ENCODE data around the gene HIVEP3.

The HIVEP3 gene

DNA sequence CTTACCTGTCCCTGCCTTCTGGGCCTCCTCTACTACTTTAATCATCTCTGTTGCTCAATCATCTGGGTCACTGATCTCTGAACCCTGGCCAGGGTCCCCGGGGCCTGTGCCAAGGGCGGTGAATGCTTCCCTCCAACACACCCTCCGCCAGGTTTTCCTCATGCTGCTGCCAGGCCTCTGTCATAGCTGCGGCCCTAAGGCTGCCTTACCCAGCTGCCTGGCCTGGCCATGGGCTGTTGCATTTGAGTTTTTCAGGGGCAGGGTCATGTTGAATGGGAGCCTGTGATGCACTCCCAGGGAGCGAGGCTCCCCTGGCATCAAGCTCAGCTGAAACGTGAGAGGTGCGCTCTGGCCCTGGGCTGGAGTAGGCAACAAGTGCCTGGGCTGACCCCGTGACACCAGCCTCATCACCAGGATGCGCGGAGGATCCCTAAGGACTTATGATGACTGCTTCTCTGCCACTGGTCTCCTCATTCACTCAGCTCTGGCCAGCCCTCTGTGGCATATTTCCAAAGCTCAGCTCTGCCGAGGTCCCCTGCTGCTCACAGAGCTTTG is 441.8 kb downstream of the HIVEP3 start:
- DNase-seq: peak; percentile 60

DNA sequence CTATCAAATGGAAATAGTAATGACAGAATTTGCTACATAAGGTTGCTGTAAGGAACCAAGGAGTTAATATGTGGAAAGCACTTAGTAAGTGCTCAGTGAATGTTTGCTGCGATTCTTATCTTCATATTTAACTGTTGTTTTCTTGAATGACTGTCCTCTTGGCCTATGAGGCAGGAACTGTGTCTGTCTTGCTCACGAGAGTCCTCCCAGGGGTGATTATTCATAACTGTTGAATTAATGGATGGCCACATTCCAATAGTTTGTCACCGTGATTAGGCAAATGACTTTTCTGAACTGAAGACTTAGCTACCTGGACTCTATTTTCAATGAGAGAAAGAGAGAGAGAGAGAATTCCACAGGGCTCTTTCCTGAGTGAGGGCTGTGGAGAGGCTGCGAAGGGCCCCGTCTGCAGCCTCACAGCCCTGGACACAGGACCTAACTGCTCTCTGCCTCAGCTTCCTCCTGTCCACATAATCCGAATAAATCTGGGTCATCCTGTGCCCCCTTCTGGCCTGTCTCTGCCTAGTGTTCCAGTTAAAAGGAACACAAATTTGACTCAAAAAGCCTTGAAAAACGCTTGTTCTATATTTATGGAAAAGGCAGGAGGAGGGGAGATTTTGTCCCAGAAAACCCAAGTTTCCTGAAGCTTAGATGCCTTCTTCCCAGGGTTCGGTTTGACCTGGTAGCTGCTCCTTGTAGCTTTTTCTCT is 442.7 kb downstream of the HIVEP3 start:
- peak; percentile 70 for DNase-seq

DNA sequence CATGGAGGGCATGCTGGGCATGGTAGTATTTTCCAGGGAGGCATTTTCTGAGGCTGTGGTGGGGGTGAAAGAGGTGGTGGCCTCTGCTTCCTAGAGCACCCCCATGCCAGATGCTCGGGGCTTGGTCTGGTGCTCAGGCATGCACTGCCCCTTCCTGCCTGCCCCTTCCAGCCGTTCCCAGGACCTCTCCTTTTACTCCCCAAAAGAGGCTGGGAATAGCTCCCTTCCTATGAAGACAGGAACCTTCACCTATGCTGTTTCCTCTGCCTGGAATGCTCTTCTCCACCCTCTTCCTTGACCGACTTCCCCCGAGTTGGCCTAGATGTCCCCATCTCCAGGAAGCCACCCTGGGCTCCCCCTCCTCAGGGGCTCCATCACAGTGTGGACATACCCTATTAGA is 443.4 kb downstream of the HIVEP3 start:
- DNase-seq: no peak

DNA sequence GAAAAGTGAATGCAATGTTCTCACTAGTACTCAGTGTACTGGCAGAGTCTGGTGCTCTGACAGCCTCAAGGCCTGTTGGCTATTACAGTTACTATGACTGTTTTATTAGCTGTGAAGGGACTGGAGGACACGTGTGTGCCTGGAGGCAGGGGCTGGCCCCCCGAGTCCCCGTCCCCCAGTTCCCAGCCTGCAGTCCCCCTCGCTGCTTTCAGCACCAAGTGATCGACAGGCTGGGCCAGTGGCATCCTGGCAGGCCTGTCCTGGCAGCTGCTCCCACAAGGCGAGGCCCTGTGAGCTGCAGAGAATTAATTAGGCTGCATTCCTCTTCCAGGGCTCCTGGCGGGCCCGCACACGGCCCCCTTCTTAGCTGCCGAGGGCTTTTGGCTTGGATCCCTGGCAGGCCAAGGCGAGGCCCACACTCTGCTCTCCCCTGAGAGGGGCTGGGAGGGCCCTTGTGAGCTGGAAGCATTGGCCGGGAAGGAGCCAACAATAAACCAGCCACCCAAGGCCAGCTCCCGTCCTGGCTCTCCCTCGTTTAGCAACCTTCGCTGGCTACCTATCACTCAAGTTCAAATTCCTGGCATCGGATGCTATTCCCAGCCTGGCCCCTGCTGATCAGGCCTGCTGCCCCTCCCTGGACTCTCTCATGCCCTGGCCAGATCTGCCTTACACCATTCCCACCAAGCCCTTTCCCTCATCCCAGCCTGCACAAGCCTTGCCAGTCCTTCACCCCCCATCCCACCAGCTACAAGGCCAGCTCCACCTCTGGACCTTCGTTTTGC is 444.0 kb downstream of the HIVEP3 start:
- DNase-seq: no peak

DNA sequence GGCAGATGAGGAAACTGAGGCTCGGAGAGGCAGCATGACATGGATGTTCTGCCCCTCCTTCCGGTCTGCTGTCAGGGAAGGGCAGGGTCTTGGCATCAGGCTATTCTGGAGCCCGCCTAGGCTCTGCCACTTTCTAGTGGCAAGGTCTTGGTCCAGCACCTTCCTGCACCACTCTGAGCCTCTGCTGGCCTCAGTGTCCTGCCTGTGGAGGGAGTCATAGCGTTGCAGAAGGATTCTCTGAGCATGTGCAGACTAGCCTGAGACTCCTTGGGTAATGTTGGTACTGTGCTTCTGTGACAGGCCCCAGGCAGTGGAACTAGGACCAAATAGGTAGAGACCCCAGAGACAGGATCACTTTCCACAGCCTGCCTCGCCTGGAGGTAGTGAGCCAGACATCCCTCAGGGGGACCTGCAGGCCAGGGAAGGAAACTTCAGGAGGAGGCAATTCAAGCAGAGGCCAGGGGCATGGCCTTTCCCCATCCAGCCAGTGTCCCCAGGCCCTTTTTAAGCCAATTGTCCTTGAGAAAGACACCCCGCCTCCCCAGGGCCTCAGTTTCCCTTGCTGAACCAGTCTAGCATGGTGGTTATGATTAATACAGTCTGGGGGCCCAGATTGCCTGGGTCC is 444.9 kb downstream of the HIVEP3 start:
- DNase-seq: no peak

DNA sequence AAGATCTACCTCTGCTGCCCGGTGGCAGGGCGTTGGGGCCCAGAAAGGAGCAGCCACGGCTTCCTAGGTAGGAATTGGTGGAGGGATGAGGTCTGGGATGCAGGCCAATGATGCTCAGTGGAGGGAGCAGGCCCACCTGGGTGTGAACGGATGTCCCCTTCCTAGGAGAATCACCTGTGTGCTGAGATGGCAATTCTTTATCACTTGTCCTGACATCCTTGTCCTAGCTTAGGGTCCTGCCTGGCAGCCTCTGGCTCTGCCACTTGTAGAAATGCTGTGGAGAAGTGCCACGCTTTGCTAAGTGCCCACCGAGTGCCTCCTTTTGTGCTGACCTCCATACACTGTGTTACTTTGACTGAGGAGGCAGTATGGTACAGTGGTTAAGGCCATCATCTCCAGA is 447.1 kb downstream of the HIVEP3 start:
- DNase-seq: no peak

DNA sequence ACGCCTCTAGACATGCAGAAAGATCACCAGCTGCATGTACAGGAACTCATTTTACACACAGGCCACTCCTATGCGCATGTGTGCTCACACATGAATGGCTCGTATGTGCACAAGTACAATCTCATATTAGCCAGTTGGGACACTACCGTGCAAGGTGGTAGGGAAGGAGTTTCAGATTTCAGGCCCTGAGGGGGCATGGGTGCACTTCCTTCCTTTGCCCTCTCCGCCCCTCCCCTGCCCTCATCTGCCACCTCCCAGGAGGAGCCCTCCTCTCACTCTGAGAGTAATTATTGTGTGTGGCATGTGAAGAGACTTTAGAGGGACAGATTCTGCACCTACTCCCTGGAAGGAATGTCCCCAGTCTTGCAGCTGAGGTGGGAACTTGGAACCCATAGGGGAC is 449.0 kb downstream of the HIVEP3 start:
- no peak for DNase-seq

DNA sequence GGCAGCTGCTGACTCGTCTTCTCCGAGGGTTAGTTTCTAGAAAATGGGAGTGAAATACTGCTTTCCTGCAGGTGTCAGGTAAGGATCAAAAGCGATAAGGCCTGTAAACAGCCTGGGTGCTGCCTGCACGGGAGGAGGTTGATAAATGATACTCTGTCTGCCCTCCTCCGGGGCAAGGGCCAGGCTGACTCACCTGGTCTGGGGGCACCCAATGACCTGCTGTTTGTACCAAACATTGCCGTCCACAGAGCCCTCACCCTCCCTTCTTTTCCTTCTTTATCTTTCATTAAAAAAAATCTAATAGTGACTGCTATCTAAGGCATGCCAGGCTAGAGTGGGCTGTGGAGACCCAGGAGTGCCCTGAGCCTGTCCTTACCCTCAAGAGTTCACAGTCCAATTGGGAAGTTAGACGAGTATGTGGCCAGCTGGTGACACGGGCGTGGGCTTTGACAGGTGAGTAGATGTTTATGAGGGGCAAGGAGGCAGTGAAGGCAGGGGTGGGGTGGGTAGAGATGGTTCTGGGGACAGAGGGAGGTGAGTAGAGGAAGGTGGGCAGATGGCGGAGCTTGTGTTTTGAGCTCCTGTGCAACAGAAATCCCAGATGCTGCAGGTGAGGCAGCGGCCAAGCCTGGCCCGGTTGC is 450.5 kb downstream of the HIVEP3 start:
- no peak for DNase-seq

DNA sequence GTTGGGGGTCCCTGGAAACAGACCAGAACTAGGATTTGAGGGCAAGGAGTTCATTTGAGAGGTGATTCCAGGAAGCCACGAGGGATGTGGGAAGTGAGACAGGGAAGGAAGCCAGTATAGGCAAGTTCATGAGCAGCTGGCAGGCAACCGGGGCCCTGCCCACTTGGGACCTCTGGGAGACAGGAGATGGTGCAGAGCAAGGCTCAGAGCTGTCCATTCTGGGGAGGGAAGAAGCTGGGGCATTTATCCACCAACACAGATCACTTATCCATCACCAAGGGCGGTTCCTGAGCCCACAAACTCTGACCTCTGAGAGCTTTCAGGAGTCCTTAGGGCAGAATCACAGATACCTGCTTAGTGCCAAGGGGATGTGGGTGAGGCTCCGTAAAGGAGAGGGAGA is 451.0 kb downstream of the HIVEP3 start:
- no peak for DNase-seq

DNA sequence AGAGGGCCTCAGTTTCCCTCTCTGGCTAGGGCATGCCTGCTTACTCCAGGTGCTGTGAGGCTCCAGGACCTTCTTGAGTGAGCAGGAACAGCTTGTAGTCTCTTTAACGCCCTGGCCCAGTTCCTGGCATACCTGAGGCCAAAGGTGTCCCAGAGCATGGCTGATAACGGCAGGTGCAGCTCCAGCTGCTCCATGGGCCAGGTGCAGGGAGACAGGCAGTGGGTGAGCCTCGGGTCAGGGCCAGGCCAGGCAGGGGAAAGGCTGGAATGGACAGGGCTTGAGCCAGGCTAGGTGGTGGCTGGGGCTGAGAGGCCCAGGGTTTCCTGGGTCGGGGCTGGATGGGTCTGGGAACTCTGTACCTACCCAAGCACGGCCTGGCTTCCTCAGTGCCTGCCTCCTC is 452.6 kb downstream of the HIVEP3 start:
- no peak for DNase-seq

DNA sequence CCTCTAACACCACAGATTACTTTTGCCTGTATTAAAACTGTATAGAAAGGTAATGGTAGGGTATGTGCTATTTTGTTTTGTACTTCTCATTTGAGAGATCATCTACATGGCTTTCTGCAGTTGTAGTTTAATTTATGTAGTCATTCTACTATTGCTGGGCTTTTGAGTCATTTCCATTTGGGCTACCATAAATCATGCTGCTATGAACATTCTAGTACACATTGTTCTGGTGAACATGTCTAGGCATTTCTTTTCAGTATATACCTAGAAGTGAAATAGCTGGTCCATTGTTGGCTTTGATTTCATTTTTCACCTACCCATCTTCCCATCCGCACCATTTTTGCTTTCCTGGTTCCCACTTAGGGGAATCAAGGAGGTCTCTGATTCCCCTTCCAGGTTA is 453.0 kb downstream of the HIVEP3 start:
- no peak for DNase-seq

DNA sequence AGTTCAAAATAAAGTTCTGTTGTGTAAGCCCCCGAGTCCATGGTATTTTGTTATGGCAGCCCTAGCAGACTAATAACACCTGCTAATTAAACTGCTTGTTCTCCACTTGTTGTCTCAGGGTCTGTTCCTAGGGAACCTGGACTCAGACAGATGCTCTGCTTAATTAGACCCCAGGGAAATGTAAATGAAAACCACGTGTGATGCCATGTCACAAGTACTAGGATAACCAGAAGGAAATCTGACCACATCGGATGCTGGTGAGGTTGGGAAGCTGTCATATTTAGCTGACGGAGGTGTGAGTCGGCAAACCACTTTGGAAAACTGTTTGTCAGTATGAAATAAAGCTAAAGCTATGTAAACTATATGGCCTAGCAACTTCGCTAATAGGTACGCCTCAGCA is 453.8 kb downstream of the HIVEP3 start:
- DNase-seq: no peak

DNA sequence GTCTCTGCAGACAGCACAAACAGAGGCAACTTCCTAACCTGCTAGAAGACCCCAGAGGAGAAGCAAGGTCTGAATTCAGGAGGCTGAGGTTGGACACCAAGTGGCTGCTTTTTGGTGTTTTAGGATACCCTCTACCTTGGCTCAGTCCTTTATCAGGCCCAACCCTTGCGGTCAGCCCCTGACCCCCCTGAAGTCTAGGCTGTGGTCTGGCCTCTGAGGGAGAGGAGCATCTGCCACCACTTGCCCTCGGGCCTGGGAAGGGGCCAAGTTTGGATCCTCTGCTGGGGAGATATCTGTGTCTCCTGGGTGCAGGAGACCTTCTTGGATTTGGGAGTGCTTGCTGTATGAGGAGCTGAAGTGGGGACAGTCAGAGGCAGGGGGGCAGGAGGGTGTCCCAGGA is 455.2 kb downstream of the HIVEP3 start:
- DNase-seq: no peak

DNA sequence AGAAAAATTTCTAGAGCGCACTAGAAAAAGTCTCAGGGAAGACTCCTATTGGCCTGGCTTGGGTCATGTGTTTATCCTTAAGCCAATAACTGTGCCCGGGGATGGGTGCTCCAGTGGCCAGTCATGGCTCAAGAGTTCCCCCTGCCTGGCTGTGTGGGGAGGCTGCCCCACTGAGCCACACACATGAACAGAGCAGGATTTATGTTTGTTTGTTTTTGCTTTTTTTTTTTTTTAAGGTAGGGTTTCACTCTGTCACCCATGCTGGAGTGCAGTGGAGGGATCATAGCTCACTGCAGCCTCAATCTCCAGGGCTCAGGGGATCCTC is 456.1 kb downstream of the HIVEP3 start:
- no peak for DNase-seq

DNA sequence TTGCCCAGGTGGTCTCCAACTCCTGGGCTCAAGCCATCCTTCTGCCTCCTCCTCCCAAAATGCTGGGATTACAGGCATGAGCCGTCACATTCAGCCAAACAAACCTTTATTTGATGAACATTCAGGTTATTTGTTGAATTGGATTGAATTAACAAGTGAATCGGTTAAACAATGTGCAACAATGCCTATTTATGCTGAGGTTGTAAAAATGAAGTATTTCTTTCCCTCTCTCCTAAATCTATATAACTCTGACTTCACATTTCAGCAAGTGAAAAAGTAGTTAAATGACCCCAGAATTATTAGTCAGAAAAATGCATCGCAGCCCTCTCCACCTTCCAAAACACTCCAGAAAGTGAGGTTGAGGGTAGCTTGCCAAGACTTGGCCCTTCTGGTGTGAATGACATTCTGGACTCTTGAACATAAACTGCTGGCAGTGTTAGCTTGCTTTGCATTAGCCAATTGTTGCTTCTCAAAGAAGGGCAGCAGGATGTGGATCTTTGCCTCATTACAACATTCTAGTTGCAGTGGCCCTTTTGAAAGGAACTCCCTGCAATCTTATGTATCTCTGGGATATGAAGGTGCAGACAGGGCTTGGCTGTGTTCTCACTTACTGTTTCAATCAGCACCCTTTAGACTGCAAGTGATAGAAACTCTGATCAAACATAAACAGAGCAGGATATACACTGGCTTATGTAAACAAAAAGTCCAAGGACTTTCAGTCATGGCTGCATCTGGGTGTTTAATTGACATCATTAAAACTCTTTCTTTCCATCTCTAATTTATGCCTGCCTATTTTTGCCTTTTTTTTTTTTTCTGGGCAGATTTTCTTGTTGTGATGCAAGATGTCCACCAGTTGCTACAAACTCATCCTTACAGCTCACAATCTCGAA is 456.7 kb downstream of the HIVEP3 start:
- DNase-seq: no peak

DNA sequence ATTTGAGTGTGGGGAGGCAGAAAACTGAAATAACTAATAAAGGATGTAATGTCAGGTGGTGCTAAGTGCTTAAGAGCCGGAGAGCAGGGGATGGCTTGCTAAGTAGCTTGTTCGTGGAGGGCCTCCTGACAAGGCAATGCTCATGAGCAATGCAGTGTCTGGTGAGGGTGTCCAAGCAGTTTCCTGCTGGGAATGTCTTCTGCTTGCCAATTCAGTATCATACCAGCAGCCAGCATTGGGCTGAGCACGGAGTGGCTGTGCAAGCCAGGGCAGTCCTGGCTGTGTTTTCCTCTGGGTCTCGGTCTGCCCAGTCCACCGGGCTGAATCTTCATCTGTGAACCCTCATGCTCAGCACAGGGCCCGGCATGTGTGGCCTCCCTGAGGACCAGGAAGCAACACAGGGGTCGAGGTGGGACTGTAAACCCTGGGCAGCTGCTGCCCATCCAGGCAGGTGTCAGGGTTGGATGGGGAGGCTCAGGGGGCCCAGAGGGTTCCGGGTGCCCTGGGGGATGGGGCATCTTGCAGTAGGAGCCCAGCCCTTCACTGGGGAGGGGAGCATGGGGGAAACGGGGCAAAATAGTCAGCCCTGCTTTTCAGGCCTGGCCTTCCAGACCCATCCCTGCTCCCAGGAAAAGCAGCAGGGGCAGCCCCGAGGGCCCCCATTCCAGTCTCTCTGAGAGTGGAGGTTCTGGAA is 461.7 kb downstream of the HIVEP3 start:
- peak; percentile 35 for DNase-seq

All from fibroblast of skin of back (primary cell).